Middle frontal gyrus (tissue), 1 donor: ENCODE data around the gene AGAP2.

Source experiments
- DNase-seq: peaks from one replicate; pipeline ENCODE4 v3.0.0-alpha.2; 2015; ENCODE audit warnings: low spot score; ENCODE audit errors: extremely low spot score

AGAP2 gene

DNA sequence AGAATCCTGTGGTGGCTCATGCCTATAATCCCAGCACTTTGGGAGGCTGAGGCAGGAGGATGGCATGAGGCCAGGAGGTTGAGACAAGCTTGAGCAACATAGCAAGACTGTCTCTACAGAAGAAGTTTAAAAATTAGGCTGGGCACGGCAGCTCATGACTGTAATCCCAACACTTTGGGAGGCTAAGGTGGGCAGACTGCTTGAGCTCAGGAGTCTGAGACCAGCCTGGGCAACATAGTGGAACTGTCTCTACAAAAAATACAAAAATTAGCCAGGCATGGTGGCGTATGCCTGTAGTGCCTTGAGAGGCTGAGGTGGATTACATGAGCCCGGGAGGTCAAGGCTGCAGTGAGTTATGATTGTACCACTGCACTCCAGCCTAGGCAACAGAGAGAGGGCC lies 29.3 kb upstream of the AGAP2 start:
- DNase-seq: no peak

DNA sequence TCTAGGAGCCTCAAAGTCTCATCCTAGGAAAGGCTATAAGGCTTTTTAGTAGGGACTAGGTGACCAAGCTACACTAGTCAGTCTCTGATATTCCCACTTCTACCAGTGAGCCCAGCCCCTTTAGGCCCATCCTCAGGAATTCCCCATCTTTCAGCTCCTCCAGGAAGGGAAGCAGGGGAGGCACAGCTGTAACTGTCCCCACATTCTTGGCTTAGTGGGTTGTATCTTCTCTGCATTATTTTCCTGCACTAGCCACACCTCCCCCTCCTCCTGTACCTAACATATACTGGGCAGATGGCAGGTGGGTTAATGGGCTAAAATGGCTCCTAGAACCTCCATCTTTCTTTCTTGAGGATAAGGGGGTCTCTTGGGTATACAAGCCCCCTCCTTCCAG lies 28.8 kb upstream of the AGAP2 start:
- no peak for DNase-seq

DNA sequence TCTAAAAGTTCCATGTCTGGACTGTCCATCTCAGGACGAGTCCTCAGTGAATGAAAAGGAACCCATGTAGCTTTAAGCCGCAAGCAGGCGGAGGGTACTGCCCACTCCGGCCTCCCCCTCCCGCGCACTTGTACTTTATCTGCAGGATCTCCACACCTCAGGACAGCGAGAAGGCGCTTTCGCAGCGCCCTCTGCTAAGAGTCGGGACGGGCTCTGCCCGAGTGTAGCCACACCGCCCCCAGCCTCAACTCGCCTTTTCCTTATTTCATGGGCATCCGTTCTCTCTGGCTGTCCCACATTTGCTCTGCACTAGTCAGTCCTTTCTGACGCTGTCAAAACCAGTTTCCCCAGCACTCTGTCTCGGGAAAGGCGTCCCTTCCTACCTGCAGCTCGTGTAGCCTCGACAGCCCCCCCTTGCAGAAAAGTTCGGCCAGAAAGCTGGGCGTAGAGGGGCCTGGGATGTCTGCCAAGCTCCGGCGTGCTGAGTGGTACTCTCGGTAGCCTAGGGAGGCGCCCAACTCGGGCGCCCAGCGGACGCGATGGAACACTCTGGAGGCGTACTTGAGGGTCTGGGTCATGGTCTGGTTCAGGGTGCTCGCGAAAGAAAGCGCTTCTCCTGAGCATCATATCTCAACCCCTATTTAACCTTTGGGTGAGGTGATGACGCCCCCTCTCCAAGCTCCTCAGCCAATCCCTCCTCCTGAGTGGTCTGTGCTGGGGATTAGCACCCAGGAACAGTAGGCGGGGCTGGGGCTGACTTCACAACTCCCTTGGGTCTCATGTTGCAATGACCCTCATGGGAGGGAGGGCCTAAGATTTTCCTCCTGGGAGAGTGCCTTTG lies 28.1 kb upstream of the AGAP2 start, which contains the start of gene CYP27B1:
Gene CYP27B1, minus strand, starts transcription at position 615 of the 841 bp plus-strand sequence. Its CDS starts 37 bp downstream, at position 578.
- no peak for DNase-seq

DNA sequence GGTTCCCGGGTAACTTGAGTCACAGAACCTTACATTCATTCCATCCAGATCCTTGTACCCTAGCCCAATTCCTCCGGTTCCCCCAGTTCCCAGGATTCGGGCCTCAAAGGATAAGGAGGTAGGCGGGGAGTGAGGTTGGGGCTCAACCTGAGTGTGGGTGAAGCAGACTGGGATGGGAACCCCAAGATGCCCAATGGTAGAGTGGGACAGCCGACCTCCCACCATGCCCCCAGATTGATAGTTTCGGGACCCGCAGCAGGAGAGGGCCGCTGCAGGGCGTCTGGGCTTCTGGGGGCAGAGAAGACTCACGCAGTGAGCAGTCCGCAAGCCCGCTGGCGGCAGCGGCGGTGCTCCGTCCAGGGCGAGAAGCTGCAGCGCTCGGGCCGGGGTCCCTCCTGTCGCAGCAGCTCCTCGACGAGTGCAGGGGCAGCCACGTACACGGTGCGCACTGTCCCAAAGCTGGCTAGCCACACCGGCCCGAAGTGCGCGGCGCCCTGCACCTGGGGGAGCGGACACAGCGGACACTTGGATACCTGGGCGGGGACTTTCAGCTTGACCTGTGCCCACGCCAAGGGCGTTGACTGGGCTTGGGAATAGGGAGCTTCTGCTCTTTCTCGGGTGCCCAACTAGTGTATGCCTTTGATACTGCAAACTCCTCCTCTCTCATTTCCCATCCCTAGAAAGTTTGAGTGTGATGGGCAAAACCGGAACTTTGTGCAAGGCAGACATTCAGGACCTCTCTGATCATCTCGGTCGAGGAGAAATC lies 27.3 kb upstream of the AGAP2 start:
- DNase-seq: no peak

DNA sequence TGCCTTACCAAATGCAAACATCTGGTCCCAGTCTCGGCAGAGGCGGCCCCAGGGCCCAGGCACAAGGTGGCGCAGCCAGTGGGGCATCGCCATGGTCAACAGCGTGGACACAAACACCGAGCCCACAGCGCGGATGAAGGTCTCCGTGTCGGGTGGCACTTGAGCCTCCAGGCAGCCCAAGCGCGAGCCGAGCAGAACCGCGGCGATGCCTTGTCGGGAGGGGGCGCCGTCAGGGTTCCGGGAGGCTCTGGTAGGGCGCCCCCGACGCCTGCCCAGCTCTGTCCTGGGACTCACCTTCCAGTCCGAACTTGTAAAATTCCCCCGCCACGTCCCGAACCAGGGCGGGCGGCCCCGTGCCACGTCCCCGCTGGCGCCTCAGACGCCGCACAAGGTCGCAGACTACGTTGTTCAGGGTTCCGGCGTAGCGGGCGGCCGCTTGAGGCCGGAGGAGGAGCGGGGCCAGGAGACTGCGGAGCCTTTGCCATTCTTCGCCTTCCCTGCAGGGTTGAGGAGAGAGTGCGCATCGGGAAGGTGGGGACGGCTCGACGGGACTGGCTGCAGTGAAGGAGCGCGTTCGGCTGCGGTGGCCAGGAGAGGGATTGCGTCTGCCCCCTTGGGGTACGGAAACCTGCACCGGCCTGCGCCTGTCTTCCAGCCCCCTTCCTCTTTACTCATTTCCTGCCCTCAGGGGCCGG lies 26.6 kb upstream of the AGAP2 start:
- no peak for DNase-seq

DNA sequence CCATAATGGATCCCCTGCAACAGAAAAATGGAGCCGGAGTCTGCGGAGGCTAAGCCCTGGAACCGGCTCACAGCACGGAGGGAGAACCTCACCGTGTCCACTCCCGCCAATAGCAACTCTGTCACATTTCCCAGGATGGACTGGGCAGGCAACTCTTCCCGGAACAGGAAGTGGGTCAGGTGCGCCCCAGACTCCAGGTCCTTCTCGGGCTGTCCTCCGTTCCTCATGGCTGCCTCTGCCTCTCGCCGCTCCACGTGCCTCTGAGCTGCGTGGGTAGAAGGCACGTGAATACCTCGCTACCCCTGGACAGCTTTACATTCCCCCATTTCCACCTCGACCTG lies 26.1 kb upstream of the AGAP2 start:
- no peak for DNase-seq

DNA sequence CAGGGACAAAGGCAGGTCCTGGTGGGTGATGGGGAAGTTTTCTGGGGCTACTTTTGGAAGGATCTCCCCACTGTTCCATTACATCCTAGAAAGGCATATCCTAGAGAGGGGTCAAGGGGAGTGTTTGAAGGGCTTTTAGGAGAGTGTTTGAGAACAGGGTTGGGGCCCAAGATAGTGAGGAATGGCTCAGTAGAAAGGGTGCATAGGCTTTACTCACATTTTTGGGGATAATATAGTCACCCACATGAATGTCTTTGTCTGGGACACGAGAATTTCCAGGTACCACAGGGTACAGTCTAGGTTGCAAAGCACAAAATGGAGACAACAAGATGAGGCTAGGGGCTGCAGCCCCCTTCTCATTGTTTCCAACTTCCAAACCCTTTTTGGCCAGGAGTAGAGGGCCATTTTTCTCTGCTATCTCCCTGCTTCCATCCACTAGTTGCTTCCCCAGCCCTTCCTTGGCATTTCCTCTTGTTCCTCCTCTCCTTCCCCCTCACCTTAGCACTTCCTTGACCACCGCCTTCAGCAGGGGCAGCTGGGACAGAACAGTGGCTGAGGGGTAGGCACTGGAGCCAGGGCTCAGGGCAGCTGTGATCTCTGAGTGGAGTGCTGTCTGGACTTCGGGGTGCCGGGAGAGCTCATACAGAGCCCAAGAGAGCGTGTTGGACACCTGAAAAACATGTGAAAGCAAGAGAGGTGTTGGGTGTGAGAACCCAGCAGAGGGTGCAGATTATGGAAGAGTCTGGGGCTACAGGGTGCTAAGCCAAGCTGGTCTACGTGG lies 25.5 kb upstream of the AGAP2 start:
- DNase-seq: no peak

DNA sequence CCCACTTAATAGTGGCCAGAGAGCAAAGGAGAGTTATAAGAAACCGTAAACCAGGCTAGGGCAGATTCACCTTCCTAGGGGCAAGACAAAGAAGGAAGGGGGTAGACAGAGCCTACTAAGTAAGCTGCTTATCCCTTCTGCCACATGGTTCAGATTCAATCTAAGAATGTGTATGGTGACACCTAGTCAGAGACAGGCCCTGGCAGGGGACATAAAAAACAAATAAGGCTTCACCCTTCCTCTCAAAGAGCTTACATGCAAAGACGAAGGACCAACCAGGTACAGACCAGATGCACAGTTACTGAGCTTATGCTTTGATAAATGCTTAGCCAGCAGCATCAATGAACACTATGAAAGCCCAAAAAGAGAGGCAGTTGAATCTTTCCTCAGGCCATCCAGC lies 23.9 kb upstream of the AGAP2 start:
- no peak for DNase-seq

DNA sequence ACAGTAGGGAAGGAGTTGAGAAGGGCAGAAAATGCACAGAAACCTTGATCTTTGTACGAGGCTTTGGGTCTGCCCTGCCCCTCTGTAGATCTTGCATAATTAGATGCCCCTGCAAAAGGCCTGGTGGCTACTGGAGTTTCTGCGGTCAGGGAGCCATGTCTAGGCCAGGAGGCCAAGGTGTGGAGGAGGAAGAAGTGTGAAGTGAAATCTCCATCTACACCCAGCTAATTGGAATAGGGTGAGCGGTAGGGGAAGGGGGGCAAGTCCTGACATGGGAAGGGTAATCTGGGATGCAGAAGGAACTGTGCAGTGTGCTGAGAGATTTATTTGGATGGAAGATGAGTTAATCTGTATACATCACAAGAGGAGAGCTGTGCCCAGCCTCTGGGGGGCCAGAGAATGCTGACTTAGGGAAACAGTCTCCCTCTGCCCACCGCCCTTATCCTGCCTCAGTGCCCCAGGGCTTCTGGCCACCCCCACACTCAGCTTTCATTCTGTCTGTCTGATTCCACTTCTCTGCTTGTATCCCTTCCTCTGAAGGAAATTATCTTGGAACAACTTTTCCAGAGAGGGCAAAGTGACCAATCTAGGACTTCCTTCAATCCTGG lies 23.0 kb upstream of the AGAP2 start:
- no peak for DNase-seq

DNA sequence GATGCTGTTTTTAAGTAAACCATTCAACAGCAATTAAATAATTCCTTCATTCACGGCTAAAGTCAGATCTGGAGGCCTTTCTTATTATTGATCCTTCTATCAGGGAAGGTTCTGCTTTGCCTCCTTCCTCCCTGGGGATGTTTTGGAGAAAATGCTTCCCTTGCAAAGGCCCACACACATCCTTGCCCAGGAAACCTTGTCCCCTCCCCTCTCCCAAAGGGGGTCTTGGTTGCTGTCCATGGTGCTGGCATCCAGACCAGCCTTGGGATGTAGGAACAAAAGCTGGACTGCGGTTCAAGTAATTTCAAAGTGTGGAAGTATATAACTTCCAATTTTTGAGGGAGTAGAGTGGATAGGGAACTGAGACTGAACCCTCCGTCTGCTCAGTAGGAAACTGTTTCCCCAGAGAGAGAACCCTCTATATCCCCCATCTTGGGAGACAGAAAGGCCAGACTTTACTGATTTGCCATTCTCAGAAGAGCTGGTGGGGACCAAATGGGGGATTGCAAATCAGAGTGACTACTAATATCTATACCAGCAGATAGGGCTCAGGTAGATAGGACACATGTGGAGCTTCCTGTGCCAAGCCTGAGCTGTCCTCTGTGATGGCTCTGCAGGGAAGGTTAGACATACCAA lies 21.9 kb upstream of the AGAP2 start:
- no peak for DNase-seq

DNA sequence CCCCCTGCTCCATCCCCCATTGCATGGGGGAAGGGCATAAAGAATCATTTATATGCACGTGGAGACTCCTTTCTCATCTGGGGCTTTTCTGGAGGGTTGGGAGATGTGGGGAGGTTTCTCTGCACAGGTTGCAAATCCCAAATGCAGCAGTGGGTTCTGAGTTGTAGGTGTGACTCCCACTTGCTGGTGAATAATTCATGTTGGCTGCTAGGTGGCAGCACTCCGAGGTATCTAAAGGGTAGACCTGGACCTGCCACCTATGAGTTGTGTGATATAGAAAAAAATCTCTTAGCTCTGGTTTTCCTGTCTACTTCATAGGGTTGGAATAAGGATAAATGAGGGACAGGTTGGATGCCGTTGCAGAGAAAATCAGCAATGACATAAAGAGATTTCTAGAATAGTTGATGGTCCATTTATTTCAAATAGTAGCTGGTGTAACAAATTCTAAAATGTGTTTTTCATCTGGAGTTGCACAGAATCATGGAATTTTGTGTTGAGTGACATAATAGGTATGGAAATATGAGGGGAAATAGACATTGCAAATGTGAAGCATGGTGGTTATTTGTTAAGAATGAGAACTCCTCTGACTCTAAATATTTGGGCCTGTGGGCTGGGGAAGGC lies 20.9 kb upstream of the AGAP2 start:
- no peak for DNase-seq

DNA sequence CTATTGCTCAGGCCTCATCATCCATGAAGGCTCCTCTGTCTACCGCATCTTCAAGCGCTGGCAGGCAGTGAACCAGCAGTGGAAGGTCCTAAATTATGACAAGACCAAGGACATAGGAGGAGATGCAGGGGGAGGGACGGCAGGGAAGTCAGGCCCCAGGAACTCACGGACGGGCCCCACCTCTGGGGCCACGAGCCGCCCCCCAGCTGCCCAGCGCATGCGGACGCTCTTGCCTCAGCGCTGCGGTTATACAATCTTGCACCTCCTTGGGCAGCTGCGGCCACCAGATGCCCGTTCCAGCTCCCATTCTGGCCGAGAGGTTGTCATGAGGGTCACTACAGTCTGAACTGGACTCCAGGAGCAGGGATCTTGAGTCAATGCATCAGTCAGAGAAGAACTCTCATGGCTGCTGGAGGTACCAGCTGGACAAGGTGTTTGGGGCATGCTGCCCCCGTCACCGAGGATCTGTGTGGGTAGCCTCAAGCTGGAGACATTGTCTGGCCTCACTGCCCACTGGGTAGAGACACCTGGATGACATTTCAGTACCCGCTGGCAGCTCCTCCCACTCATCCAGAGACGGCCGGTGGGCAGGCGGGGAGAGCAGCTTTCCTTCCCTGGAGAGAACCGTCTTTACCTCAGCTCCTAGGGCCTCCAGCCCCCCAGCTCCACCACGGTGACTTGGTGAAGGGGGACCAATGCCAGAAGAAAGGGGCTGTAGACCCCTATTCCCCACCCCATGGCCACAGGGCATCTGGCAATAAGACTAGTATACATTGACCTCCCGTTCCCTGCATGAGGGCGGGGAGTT lies 20.2 kb upstream of the AGAP2 start:
- DNase-seq: no peak

DNA sequence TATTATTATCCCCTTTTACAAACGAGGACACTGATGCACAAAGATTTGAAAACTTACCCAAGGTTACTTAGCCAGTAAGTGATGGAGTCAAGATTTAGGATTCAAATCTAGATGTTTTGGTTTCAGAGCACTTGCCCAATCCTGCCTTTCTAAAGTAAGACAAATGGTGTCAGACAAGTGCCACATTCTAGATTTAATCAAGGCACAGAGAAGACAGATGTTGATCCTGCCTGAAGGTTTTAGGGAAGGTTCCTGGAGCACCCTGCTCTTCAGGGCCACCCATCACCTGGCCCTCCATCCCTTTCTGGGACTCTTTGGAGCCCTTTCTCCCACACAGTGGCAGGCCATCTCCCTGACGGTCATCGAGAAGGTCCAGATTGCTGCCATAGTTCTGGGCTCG lies 19.2 kb upstream of the AGAP2 start:
- DNase-seq: no peak

DNA sequence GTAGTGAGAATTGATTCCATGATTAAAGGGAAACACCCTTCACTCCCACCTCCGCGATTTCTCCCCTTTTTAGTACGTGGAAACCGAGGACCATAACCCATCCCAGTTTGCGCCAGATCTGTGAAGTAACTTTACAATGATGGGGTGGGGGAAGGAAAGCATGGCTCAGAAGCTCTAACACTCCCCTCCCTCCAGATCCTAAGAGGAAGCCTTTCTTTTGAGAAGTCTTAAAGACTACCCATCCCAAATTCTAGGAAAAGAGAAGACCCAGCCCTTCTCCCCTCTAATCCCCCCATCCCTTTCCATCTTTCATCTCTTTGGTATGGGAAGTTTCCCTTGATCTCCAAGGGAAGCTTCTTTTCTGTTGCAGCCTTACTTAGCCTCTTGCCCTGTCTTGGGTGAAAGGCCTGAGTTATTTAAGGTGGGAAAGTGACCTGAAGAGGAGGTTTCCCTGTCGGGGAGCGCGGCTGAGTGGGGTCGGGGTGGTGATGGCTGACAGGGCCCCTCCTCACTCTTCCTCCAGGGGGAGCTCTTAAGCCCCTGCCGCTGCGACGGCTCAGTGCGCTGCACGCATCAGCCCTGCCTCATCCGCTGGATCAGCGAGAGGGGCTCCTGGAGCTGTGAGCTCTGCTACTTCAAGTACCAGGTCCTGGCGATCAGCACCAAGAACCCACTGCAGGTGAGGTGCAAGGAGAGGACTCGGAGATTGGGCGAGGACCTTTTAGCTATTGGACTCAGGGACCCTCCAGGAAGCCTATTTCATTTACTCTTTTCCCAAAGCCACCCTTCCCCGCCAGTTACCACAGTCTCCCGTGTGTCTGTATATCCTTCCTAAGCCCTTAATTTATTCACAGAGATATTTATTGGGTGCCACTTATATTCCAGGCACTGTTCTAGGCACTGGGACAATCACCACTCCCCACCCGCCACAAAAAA lies 18.1 kb upstream of the AGAP2 start:
- DNase-seq: no peak

DNA sequence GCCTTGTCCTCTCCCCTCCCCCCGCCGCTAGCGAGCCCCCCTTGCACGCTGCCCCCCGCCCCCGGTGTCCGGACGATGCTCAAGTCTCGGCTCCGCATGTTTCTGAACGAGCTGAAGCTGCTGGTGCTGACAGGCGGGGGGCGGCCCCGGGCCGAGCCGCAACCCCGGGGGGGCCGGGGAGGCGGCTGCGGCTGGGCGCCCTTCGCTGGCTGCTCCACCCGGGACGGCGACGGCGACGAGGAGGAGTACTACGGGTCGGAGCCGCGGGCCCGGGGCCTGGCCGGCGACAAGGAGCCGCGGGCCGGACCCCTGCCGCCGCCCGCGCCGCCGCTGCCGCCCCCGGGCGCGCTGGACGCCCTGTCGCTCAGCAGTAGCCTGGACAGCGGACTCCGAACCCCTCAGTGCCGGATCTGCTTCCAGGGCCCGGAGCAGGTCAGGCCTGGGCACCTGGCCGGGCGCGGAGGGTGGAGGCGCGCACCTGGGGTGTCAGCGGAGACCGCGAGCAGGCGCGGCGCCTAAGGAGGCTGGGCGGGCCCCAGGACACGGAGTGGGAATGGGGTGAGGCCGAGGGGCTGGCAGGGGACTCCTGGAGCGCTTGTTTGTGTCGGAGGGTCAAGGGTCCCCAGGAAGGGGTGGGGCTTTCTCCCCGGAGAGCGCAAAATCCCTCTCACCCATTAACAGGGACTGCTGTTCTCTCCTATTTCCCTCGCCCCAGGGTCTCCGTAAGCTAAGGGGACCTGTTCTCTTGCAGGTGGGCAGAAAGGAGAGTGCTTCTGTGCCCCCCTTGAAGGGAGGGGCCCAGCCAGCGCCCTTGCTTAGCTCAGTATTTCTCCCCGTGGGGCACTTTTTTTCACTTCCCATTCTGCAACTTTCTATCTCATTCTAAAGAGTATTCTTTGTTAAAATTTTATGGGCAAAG lies 17.2 kb upstream of the AGAP2 start:
- DNase-seq: no peak

DNA sequence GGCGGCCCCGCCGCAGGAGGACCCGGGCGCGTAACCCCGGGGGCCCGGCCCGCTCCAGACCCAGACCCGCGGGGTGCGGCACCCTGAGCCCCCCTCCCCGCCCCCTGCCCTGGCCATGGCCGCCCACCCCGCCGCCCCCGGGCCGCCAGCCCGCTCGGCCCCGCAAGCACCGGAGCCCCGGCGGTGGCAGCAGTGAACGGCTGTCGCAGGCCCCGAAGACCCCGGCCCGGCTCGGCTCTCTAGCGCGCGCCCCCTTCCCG lies 16.6 kb upstream of the AGAP2 start:
- no peak for DNase-seq
